DOHH2 (cell line): ENCODE results near the gene PPY.
"Not testable (repeated sequence)": the region's sequence is repeated elsewhere in the genome, so short reads cannot be mapped to it uniquely, and the experiment has no call there.

Experiments
- H3F3A ChIP-seq: fragments of 200-600 bp; sonication (generic), shearing (Covaris generic); 2 replicates; pipeline ENCODE4 v1.6.0; 2016; ENCODE audit warnings: antibody characterized with exemption, mild to moderate bottlenecking; ENCODE audit not compliant: control insufficient read depth, insufficient read depth
- H3K27ac ChIP-seq: fragments of 200-600 bp; sonication (generic); 2 replicates; pipeline ENCODE4 v1.5.1; 2014; ENCODE audit warnings: low read depth, mild to moderate bottlenecking, low read length, moderate library complexity
- H3K27me3 ChIP-seq: fragments of 200-600 bp; sonication (generic); 2 replicates; pipeline ENCODE4 v1.6.1; 2014; ENCODE audit warnings: mild to moderate bottlenecking, low read length, mixed read lengths; ENCODE audit not compliant: control insufficient read depth
- H3K36me3 ChIP-seq: fragments of 200-600 bp; sonication (generic); 2 replicates; pipeline ENCODE4 v1.6.1; 2014; ENCODE audit warnings: mild to moderate bottlenecking, low read length, moderate library complexity, mixed read lengths; ENCODE audit not compliant: control insufficient read depth
- H3K4me1 ChIP-seq: fragments of 200-600 bp; sonication (generic); 2 replicates; pipeline ENCODE4 v1.6.1; 2014; ENCODE audit warnings: mild to moderate bottlenecking, low read length, mixed read lengths; ENCODE audit not compliant: control insufficient read depth
- H3K4me2 ChIP-seq: fragments of 200-600 bp; sonication (generic); 2 replicates; pipeline ENCODE4 v1.6.0; 2014; ENCODE audit warnings: mild to moderate bottlenecking, low read length, moderate library complexity
- H3K4me3 ChIP-seq: fragments of 200-600 bp; sonication (generic); 2 replicates; pipeline ENCODE4 v1.5.1; 2014; ENCODE audit warnings: mild to moderate bottlenecking, low read length, mixed read lengths
- H3K79me2 ChIP-seq: fragments of 200-600 bp; sonication (generic); 2 replicates; pipeline ENCODE4 v1.6.1; 2014; ENCODE audit warnings: mild to moderate bottlenecking, low read length, mixed read lengths; ENCODE audit not compliant: control insufficient read depth
- H3K9me2 ChIP-seq: fragments of 200-600 bp; sonication (generic); replicated peaks from 2 replicates; pipeline ENCODE4 v1.6.1; 2014; ENCODE audit warnings: mild to moderate bottlenecking, low read length, mixed read lengths; ENCODE audit not compliant: control insufficient read depth
- H3K9me3 ChIP-seq: fragments of 200-600 bp; sonication (generic); 2 replicates; pipeline ENCODE4 v1.6.1; 2014; ENCODE audit warnings: antibody characterized with exemption, low read length, mixed read lengths; ENCODE audit not compliant: control insufficient read depth, insufficient read depth
- H4K20me1 ChIP-seq: fragments of 200-600 bp; sonication (generic); 2 replicates; pipeline ENCODE4 v1.6.0; 2014; ENCODE audit warnings: low read depth, mild to moderate bottlenecking, antibody characterized with exemption, low read length, moderate library complexity; ENCODE audit not compliant: control insufficient read depth, insufficient read depth
- CTCF ChIP-seq: fragments of 200-600 bp; sonication (generic); IDR thresholded peaks from one replicate; pipeline ENCODE4 v1.5.1; 2014; ENCODE audit warnings: antibody characterized with exemption, mild to moderate bottlenecking, low read depth, low read length; ENCODE audit not compliant: poor library complexity, severe bottlenecking
- EZH2phosphoT487 ChIP-seq: fragments of 200-600 bp; sonication (generic); IDR thresholded peaks from 2 replicates; pipeline ENCODE4 v1.6.1; 2017; ENCODE audit warnings: borderline replicate concordance, mild to moderate bottlenecking, antibody characterized with exemption, low read length, moderate library complexity, mixed read lengths

Gene PPY

DNA sequence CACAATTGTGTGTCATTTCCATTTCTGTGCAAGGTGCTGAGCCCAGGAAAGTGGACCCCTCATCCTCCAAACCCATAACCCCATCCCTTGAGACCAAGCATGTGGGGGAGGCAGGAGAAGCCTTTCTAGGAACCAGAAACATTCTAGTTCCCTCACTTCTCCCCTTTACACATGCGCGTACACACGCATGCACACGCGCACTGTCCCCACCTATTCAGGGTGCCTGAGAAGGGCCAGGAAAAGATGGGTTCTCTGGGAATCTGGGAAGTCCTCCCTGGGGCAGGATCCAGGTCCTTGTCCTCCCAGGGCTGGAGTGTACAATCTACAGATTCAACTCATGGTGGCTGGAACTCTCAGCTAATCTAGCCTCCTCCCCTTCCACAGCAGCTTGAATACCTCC, 2.4 kb downstream of the PPY start:
- no peaks in the 10 kb centered on the region for H3K79me2 ChIP-seq

GRCh38 chr17:43939452-43939851, 2.8 kb downstream of the PPY start:
- H3K36me3 ChIP-seq, H3F3A ChIP-seq, H3K4me1 ChIP-seq, H3K27ac ChIP-seq, H3K9me2 ChIP-seq, H3K79me2 ChIP-seq, H3K27me3 ChIP-seq, H4K20me1 ChIP-seq, H3K9me3 ChIP-seq, H3K4me2 ChIP-seq, H3K4me3 ChIP-seq: not testable (repeated sequence)

More for the DNA sequence above, 2.4 kb downstream of the PPY start:
- TF ChIP-seq EZH2phosphoT487 (no peak), CTCF (no peak)
- no peak overlapping the region for H3K27ac ChIP-seq
- no peaks in the 10 kb centered on the region for H3K36me3 ChIP-seq
- H3F3A ChIP-seq, result no peaks in the 10 kb centered on the region
- H3K27me3 ChIP-seq, result peaks cover 9% of the 10 kb centered on the region
- no peaks in the 10 kb centered on the region for H3K9me2 ChIP-seq
- no peaks in the 10 kb centered on the region for H3K4me1 ChIP-seq
- H4K20me1 ChIP-seq, result no peaks in the 10 kb centered on the region
- H3K4me2 ChIP-seq, result no peak overlapping the region
- H3K4me3 ChIP-seq, result no peak overlapping the region
- no peaks in the 10 kb centered on the region for H3K9me3 ChIP-seq

DNA sequence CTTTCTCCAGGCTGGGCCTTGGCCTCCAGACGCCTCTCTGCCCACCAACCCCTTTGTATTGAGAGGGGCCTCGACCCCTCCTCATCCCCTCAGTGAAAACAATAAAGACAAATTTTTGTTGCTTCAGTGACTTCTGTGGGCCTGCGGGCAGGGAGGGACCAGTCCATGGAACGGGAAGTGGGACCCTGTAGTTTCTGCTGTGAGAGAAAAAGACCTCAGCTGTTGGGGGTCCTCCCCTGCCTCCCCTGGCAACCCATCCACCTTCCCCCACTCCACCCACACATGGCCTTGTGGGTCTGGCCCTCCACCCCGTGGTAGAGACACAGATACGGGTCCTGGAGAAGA, 3.5 kb downstream of the PPY start:
- Histone ChIP-seq H4K20me1 (no peaks in the 10 kb centered on the region), H3K4me2 (no peak overlapping the region), H3K4me3 (no peak overlapping the region), H3K9me3 (no peaks in the 10 kb centered on the region), H3K27ac (no peak overlapping the region), H3K27me3 (peaks cover 9% of the 10 kb centered on the region), H3K4me1 (no peaks in the 10 kb centered on the region), H3K36me3 (no peaks in the 10 kb centered on the region), H3K9me2 (no peaks in the 10 kb centered on the region), H3K79me2 (no peaks in the 10 kb centered on the region), H3F3A (no peaks in the 10 kb centered on the region)
- TF ChIP-seq EZH2phosphoT487, result no peak
- no peak for TF ChIP-seq CTCF

DNA sequence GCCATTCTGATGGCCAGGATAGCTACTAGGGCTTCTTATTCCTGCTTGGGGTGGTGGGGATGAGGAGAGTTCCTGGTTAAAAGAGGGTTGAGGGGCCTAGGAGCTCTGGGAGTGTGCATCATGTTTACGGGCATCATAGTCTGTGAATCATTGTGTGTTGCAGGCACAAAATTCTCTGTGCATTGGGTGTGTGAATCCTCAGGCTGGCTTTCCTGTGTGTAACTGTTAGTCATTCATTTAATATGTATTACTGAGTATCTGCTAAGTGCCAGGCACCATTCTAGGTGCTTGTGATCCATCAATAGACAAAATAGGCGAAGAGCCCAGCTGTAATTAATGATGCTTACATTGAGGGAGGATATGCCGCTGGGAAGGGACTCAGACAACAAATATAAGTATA, 5.8 kb downstream of the PPY start:
- no peaks in the 10 kb centered on the region for H4K20me1 ChIP-seq
- H3K4me2 ChIP-seq, result no peak overlapping the region
- no peaks in the 10 kb centered on the region for H3K79me2 ChIP-seq
- H3K4me1 ChIP-seq, result no peaks in the 10 kb centered on the region
- H3K9me3 ChIP-seq, result no peaks in the 10 kb centered on the region
- no peak overlapping the region for H3K27ac ChIP-seq
- no peaks in the 10 kb centered on the region for H3F3A ChIP-seq
- no peak for TF ChIP-seq CTCF
- no peak for TF ChIP-seq EZH2phosphoT487
- peaks cover 9% of the 10 kb centered on the region for H3K27me3 ChIP-seq
- no peak overlapping the region for H3K4me3 ChIP-seq
- H3K9me2 ChIP-seq, result no peaks in the 10 kb centered on the region
- H3K36me3 ChIP-seq, result no peaks in the 10 kb centered on the region
